ENCODE measurements around the gene NOS2. TPM values are rescaled to one million over a fixed set of nuclear protein-coding genes. Genes with fewer than 3 reads are reported as not detected.

NOS2 gene
- total RNA-seq, 6 donors from 2014 or later: 0.29 to 1.7 (median 0.78) TPM; not detected in 1

DNA sequence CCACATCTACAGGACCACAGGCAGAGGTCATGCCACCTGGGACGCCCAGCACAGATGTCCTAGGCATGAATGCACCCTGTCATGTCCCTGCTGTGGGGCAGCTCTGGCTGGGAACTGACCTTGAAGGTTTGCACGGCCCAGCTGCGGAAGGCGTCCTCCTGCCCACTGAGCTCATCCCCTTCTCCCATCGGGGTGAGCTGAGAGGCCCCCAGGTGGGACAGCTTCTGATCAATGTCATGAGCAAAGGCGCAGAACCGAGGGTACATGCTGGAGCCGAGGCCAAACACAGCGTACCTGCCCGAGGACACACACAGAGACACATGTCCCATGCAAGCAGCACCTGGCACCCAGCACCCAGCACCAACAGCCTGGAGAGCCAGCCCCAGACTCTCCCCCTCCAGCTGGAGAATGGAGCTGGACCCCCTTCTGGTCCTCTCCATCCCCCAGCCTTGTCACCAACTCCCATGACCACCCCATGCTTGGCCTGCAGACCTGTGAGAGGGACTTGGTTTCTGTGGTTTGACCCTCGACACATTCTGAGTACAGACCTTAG is 31.4 kb downstream of the NOS2 start:
- no peak overlapping the region for H3K27ac ChIP-seq
- 80 to 85% methylated on average over 9 of the region's 11 CpGs for WGBS, 2 donors
- TF ChIP-seq POLR2A (IDR thresholded peaks at IDR 0.05): no peak
- no peak for TF ChIP-seq EP300 (IDR thresholded peaks at IDR 0.05)
- no peak for TF ChIP-seq POLR2AphosphoS5 (IDR thresholded peaks at IDR 0.05)
- TF ChIP-seq, protein P1, sequence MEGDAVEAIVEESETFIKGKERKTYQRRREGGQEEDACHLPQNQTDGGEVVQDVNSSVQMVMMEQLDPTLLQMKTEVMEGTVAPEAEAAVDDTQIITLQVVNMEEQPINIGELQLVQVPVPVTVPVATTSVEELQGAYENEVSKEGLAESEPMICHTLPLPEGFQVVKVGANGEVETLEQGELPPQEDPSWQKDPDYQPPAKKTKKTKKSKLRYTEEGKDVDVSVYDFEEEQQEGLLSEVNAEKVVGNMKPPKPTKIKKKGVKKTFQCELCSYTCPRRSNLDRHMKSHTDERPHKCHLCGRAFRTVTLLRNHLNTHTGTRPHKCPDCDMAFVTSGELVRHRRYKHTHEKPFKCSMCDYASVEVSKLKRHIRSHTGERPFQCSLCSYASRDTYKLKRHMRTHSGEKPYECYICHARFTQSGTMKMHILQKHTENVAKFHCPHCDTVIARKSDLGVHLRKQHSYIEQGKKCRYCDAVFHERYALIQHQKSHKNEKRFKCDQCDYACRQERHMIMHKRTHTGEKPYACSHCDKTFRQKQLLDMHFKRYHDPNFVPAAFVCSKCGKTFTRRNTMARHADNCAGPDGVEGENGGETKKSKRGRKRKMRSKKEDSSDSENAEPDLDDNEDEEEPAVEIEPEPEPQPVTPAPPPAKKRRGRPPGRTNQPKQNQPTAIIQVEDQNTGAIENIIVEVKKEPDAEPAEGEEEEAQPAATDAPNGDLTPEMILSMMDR (IDR thresholded peaks at IDR 0.05): no peak
- no peaks in the 10 kb centered on the region for H3K9me3 ChIP-seq
- no peak for DNase-seq
- ATAC-seq (ENCODE audit: low FRiP score in 2 of 2): peak in 1 of 2 donors; percentile 6
- no peaks in the 10 kb centered on the region for H3K4me1 ChIP-seq
- no peaks in the 10 kb centered on the region for H3K36me3 ChIP-seq
- H3K4me3 ChIP-seq: no peak overlapping the region
- no peaks in the 10 kb centered on the region for H3K27me3 ChIP-seq

DNA sequence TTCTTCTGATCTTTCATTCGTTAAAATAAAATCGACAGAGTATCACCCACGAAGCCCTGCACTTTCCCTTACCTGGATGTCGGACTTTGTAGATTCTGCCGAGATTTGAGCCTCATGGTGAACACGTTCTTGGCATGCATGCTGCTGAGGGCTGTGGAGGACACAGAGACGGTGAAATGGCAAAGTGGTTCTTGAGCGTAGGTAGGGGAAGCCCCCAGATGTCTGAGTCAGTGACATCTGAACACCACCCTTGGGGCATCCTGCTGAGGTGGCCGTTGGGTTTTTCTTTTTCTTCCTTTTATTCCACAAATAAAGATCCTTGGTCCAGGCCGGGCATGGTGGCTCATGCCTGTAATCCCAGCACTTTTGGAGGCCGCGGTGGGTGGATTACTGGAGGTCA is 33.9 kb downstream of the NOS2 start:
- no peaks in the 10 kb centered on the region for H3K36me3 ChIP-seq
- TF ChIP-seq POLR2A (IDR thresholded peaks at IDR 0.05): no peak
- TF ChIP-seq POLR2AphosphoS5 (IDR thresholded peaks at IDR 0.05): no peak
- TF ChIP-seq, protein P1 (IDR thresholded peaks at IDR 0.05): no peak
- TF ChIP-seq EP300 (IDR thresholded peaks at IDR 0.05): no peak
- no peaks in the 10 kb centered on the region for H3K27me3 ChIP-seq
- no peak overlapping the region for H3K27ac ChIP-seq
- DNase-seq (no peak), ATAC-seq (ENCODE audit: low FRiP score in 2 of 2) (no peak)
- H3K4me3 ChIP-seq: no peak overlapping the region
- no peaks in the 10 kb centered on the region for H3K4me1 ChIP-seq
- 88 to 91% methylated on average over 12 of the region's 12 CpGs for WGBS, 2 donors
- no peaks in the 10 kb centered on the region for H3K9me3 ChIP-seq

DNA sequence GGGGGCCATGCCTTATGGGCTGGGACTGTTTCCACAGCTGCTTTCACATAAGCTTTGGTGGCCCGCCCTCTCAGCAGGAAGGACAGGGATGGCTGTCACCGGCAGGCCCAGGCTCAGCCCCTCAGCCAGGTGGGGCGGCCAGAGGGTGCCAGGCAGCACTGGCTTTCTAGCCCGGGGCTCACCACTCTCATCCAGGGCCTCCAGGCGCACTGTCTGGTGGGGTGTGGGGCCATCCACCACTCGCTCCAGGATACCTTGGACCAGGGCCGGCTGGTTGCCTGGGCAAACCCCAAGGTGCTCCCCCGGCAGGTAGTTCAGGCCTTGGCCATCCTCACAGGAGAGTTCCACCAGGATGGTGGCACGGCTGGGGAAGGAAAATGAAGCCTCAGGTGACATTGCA is 35.0 kb downstream of the NOS2 start:
- DNase-seq (peak in 1 of 2 donors; percentile 70), ATAC-seq (ENCODE audit: low FRiP score in 2 of 2) (no peak)
- TF ChIP-seq, protein P1 (IDR thresholded peaks at IDR 0.05): no peak
- TF ChIP-seq POLR2A (IDR thresholded peaks at IDR 0.05): no peak
- no peak for TF ChIP-seq EP300 (IDR thresholded peaks at IDR 0.05)
- TF ChIP-seq POLR2AphosphoS5 (IDR thresholded peaks at IDR 0.05): no peak
- Histone ChIP-seq H3K9me3 (no peaks in the 10 kb centered on the region), H3K27me3 (no peaks in the 10 kb centered on the region), H3K36me3 (no peaks in the 10 kb centered on the region), H3K27ac (no peak overlapping the region), H3K4me1 (no peaks in the 10 kb centered on the region), H3K4me3 (no peak overlapping the region)
- WGBS, 2 donors: 40 to 90% methylated on average over 1 to 9 of the region's 9 CpGs

DNA sequence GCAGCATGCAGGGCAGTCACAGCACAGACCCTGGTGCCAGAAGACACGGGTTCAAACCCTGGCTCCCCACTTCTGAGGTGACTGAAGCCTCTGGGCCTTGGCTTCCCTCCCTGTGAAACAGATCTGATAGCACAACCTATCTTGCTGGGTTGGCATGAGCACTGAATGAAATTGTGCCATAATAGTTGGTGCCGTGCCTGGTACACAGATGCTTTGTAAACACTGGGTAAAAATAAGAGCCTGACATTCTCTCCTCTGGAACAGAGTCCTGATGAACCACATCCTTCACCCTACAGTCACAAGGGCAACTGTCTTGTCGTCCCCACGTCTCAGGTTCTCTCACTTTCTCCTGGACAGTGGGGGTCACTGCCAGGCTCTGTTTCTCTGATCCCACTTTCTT is 35.7 kb downstream of the NOS2 start:
- H3K4me1 ChIP-seq: no peaks in the 10 kb centered on the region
- H3K27me3 ChIP-seq: no peaks in the 10 kb centered on the region
- no peaks in the 10 kb centered on the region for H3K36me3 ChIP-seq
- H3K9me3 ChIP-seq: no peaks in the 10 kb centered on the region
- H3K27ac ChIP-seq: no peak overlapping the region
- no peak for TF ChIP-seq POLR2AphosphoS5 (IDR thresholded peaks at IDR 0.05)
- TF ChIP-seq, protein P1 (IDR thresholded peaks at IDR 0.05): no peak
- no peak for TF ChIP-seq EP300 (IDR thresholded peaks at IDR 0.05)
- no peak for TF ChIP-seq POLR2A (IDR thresholded peaks at IDR 0.05)
- H3K4me3 ChIP-seq: no peak overlapping the region
- ATAC-seq (ENCODE audit: low FRiP score in 2 of 2) (no peak), DNase-seq (no peak)
- WGBS, 2 donors: 76 to 93% methylated on average over 3 to 4 of the region's 4 CpGs

Measured in upper lobe of left lung (tissue), 6 donors.